Measurements from ENCODE around the gene PPP1R37. TPM values are rescaled to one million over a fixed set of nuclear protein-coding genes. Genes with fewer than 3 reads are reported as not detected.

PPP1R37 gene
- total and polyA plus RNA-seq, 2 experiments from 2014 or later: 11.8 to 51.8 TPM

- Histone ChIP-seq H3K27me3 (peaks cover 32% of the 10 kb centered on the region), H3K4me1 (ENCODE audit: low read depth) (peaks cover 15% of the 10 kb centered on the region), H3K36me3 (no peaks in the 10 kb centered on the region), H3K27ac (no peak overlapping the region), H3K4me3 (no peak overlapping the region), H3K9me3 (ENCODE audit: low read depth) (no peaks in the 10 kb centered on the region)
- DNase-seq (ENCODE audit: low read depth in 1 of 2, low spot score in 1 of 2): no peak
- TF ChIP-seq CTCF (IDR thresholded peaks at IDR 0.05; ENCODE audit: low read depth, low read length): no peak
Observed at GRCh38 chr19:45151320-45151719, 58.3 kb downstream of the PPP1R37 start.

- DNase-seq (ENCODE audit: low read depth in 1 of 2, low spot score in 1 of 2): no peak
Observed at GRCh38 chr19:45151821-45152503, 59.0 kb downstream of the PPP1R37 start.

GRCh38 chr19:45152504-45153338 lies 59.7 kb downstream of the PPP1R37 start:
- no peaks in the 10 kb centered on the region for H3K9me3 ChIP-seq (ENCODE audit: low read depth)
- H3K4me1 ChIP-seq (ENCODE audit: low read depth): peaks cover 15% of the 10 kb centered on the region
- no peaks in the 10 kb centered on the region for H3K36me3 ChIP-seq
- H3K27me3 ChIP-seq: peaks cover 32% of the 10 kb centered on the region
- H3K4me3 ChIP-seq: no peak overlapping the region
- DNase-seq (ENCODE audit: low read depth in 1 of 2, low spot score in 1 of 2): peak in 1 of 2 donors; percentile 72
- TF ChIP-seq CTCF (IDR thresholded peaks at IDR 0.05; ENCODE audit: low read depth, low read length): no peak
- no peak overlapping the region for H3K27ac ChIP-seq

More at GRCh38 chr19:45151821-45152503, 59.0 kb downstream of the PPP1R37 start:
- Histone ChIP-seq H3K36me3 (no peaks in the 10 kb centered on the region), H3K27ac (no peak overlapping the region), H3K4me1 (ENCODE audit: low read depth) (peaks cover 15% of the 10 kb centered on the region), H3K9me3 (ENCODE audit: low read depth) (no peaks in the 10 kb centered on the region), H3K4me3 (no peak overlapping the region), H3K27me3 (peaks cover 32% of the 10 kb centered on the region)
- no peak for TF ChIP-seq CTCF (IDR thresholded peaks at IDR 0.05; ENCODE audit: low read depth, low read length)

GRCh38 chr19:45153339-45154063 lies 60.5 kb downstream of the PPP1R37 start:
- TF ChIP-seq CTCF (IDR thresholded peaks at IDR 0.05; ENCODE audit: low read depth, low read length): no peak
- H3K4me1 ChIP-seq (ENCODE audit: low read depth): peaks cover 15% of the 10 kb centered on the region
- DNase-seq (ENCODE audit: low read depth in 1 of 2, low spot score in 1 of 2): peak; percentile 68 to 82
- no peak overlapping the region for H3K27ac ChIP-seq
- H3K36me3 ChIP-seq: no peaks in the 10 kb centered on the region
- peaks cover 32% of the 10 kb centered on the region for H3K27me3 ChIP-seq
- no peaks in the 10 kb centered on the region for H3K9me3 ChIP-seq (ENCODE audit: low read depth)
- peak overlapping the region; percentile 1 for H3K4me3 ChIP-seq

GRCh38 chr19:45154064-45154827 lies 61.3 kb downstream of the PPP1R37 start:
- Histone ChIP-seq H3K36me3 (no peaks in the 10 kb centered on the region), H3K9me3 (ENCODE audit: low read depth) (no peaks in the 10 kb centered on the region), H3K4me1 (ENCODE audit: low read depth) (peaks cover 13% of the 10 kb centered on the region), H3K27ac (no peak overlapping the region), H3K4me3 (peak overlapping the region; percentile 1), H3K27me3 (peaks cover 32% of the 10 kb centered on the region)
- TF ChIP-seq CTCF (IDR thresholded peaks at IDR 0.05; ENCODE audit: low read depth, low read length): peak; percentile 6
- DNase-seq (ENCODE audit: low read depth in 1 of 2, low spot score in 1 of 2): peak in 1 of 2 donors; percentile 94

All from cardiac muscle cell (in vitro differentiated cells and primary cell).